Colonic mucosa (tissue), 4 donors: ENCODE data around the gene SLC19A1. TPM values are rescaled to one million over a fixed set of nuclear protein-coding genes. Genes with fewer than 3 reads are reported as not detected.

Experiments
- DNase-seq: peaks from one replicate; pipeline ENCODE4 v3.0.0-alpha.2; 2020
- H3K27ac ChIP-seq: fragments of 200-600 bp; one replicate; pipeline ENCODE4 v1.8.0; 2021
- H3K27me3 ChIP-seq: fragments of 200-600 bp; one replicate; pipeline ENCODE4 v1.8.0; 2021
- H3K36me3 ChIP-seq: fragments of 200-600 bp; one replicate; pipeline ENCODE4 v1.8.0; 2021
- H3K4me1 ChIP-seq: fragments of 200-600 bp; one replicate; pipeline ENCODE4 v1.8.0; 2021; ENCODE audit warnings: mild to moderate bottlenecking
- H3K4me3 ChIP-seq: fragments of 200-600 bp; one replicate; pipeline ENCODE4 v1.8.0; 2021
- H3K9ac ChIP-seq, 2 donors: one replicate each; pipeline ENCODE4 v1.7.0; 2013; ENCODE audit warnings: control low read depth in 2 of 2, low read depth in 2 of 2, low read length in 2 of 2
- H3K9me3 ChIP-seq: fragments of 200-600 bp; one replicate; pipeline ENCODE4 v1.8.0; 2021
- CTCF ChIP-seq: fragments of 200-600 bp; IDR thresholded peaks from one replicate; pipeline ENCODE4 v1.8.0; 2022; ENCODE audit warnings: antibody characterized with exemption, mild to moderate bottlenecking
- intact Hi-C: fragments of 100-400 bp; cut with DNase I; formaldehyde crosslinking; loops from one replicate; pipeline ENCODE4 v1.14.1; 2022
- total RNA-seq, 2 donors: library from RNA; stranded (reverse); fragmentation: NEBNext Ultra II Directional in 1 of 2; extraction: Animal tissue kit (Norgen Biotek cat#: 25700) in 1 of 2; gene quantifications; one replicate each; pipeline ENCODE4 v1.2.1, GENCODE V29; 2021
- donor health status: healthy.
- donor health status: DM: no; HTN: no; CAD: no.
- donor health status: DM: no; HTN: no; CAD: no.

SLC19A1 gene
- total RNA-seq, 2 donors from 2014 or later: 10.7 to 25.3 TPM

GRCh38 chr21:45575304-45575992 is 33.2 kb upstream of the SLC19A1 start:
- H3K4me1 ChIP-seq: no peaks in the 10 kb centered on the region
- no peaks in the 10 kb centered on the region for H3K27me3 ChIP-seq
- no peaks in the 10 kb centered on the region for H3K36me3 ChIP-seq
- no peak overlapping the region for H3K27ac ChIP-seq
- intact Hi-C loops: no loop called here
- no peak overlapping the region for H3K9ac ChIP-seq
- no peak for DNase-seq
- H3K9me3 ChIP-seq: no peaks in the 10 kb centered on the region
- H3K4me3 ChIP-seq: no peak overlapping the region
- TF ChIP-seq CTCF: no peak

GRCh38 chr21:45574691-45575090 is 32.5 kb upstream of the SLC19A1 start:
- intact Hi-C loops: no loop called here
- TF ChIP-seq CTCF: no peak
- Histone ChIP-seq H3K9ac (peak overlapping the region in 1 of 2 donors; percentile 12), H3K4me1 (no peaks in the 10 kb centered on the region), H3K9me3 (no peaks in the 10 kb centered on the region), H3K27ac (no peak overlapping the region), H3K4me3 (no peak overlapping the region), H3K27me3 (no peaks in the 10 kb centered on the region), H3K36me3 (no peaks in the 10 kb centered on the region)
- DNase-seq: no peak

GRCh38 chr21:45574081-45574501 is 31.9 kb upstream of the SLC19A1 start:
- H3K9ac ChIP-seq: peak overlapping the region in 1 of 2 donors; percentile 12
- H3K36me3 ChIP-seq: no peaks in the 10 kb centered on the region
- no peaks in the 10 kb centered on the region for H3K4me1 ChIP-seq
- no peak for TF ChIP-seq CTCF
- H3K4me3 ChIP-seq: no peak overlapping the region
- DNase-seq: no peak
- H3K27me3 ChIP-seq: no peaks in the 10 kb centered on the region
- H3K27ac ChIP-seq: no peak overlapping the region
- no peaks in the 10 kb centered on the region for H3K9me3 ChIP-seq
- intact Hi-C loops: no loop called here

GRCh38 chr21:45573452-45574035 is 31.3 kb upstream of the SLC19A1 start:
- H3K9me3 ChIP-seq: no peaks in the 10 kb centered on the region
- no peaks in the 10 kb centered on the region for H3K36me3 ChIP-seq
- TF ChIP-seq CTCF: no peak
- H3K9ac ChIP-seq: no peak overlapping the region
- no peak overlapping the region for H3K4me3 ChIP-seq
- no peaks in the 10 kb centered on the region for H3K4me1 ChIP-seq
- H3K27me3 ChIP-seq: no peaks in the 10 kb centered on the region
- no peak for DNase-seq
- intact Hi-C loops: no loop called here
- H3K27ac ChIP-seq: no peak overlapping the region

GRCh38 chr21:45572783-45573451 is 30.7 kb upstream of the SLC19A1 start:
- Histone ChIP-seq H3K9ac (no peak overlapping the region), H3K4me3 (no peak overlapping the region), H3K4me1 (no peaks in the 10 kb centered on the region), H3K36me3 (no peaks in the 10 kb centered on the region), H3K27me3 (no peaks in the 10 kb centered on the region), H3K27ac (no peak overlapping the region), H3K9me3 (no peaks in the 10 kb centered on the region)
- TF ChIP-seq CTCF: no peak
- no peak for DNase-seq
- intact Hi-C loops: no loop called here
